Measurements from ENCODE around the gene LCLAT1.
"Not testable (repeated sequence)": the region's sequence is repeated elsewhere in the genome, so short reads cannot be mapped to it uniquely, and the experiment has no call there.

LCLAT1 gene

GRCh38 chr2:30492185-30492584 lies 45.1 kb downstream of the LCLAT1 start:
- no peak for DNase-seq

GRCh38 chr2:30492619-30493018 lies 45.6 kb downstream of the LCLAT1 start:
- DNase-seq, result no peak

DNA sequence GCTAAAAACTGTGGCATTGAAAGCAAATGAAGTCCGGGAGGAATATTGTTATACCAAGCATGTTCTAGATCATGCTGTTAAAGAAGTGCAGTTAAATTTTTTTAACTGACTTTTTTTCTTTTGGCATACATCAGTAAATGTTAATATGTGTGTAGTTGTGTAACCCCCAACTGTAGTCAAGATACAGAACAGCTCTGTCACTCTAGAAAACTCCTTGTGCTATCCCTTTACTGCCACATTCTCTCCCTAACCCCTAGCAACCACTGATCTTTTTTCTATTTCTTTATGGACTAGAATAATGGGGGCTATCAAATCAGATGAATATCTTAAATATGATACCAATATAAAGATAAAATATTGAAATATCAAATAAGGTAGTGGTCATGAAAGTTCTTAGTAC lies 46.4 kb downstream of the LCLAT1 start:
- DNase-seq, result no peak

GRCh38 chr2:30495896-30496295 lies 48.9 kb downstream of the LCLAT1 start:
- not testable (repeated sequence) for DNase-seq

GRCh38 chr2:30499681-30500080 lies 52.6 kb downstream of the LCLAT1 start:
- DNase-seq, result no peak

DNA sequence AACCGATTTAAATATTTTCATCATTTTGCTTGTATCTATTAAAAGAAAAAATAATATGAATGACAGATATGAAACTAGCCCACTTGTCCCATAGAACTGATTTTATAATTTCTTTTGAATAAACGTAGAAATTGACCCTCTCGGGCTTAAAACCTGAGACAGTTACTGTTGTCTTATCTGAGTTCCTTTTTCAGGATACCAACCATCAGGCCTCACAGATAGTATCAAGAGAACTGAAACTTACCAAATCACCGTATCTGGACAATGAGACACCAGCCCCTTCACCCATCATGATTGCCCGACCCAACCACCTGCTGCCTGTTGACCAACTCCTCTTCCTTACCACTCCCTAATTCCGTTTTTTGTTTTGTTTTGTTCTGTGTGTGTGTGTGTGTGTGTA lies 53.7 kb downstream of the LCLAT1 start:
- no peak for DNase-seq

- DNase-seq, result no peak
Observed at GRCh38 chr2:30502310-30502709, 55.3 kb downstream of the LCLAT1 start.

DNA sequence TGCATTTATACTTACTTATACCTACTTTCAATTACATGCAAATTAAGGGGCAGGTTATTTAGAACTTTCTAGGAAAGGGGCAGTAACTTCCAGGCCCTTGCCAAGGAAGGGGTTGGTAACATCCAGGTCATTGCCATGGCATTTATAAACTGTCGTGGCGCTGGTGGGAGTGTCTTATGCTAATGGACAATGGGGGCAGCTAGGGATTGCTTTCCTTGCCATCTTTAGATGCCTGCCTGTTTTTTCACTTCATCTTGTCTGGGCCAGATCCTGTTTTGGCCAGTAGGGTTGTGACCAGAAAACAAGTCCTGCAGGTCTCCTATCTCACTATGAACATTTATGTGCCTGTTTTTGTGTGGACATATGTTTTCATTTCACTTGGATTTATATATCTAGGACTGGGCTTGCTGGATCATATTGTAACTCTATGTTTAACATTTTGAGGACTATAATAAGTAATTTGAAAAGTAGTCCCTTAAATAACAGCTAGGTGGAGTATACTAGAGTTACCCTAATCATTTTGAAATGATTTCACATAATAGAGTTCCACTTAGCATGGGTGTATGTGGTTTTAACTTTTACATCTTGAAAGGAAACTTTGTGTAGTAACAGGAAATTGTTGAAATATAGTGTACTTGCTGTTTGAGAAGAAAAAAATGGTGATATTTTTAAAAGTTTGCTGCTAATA lies 56.1 kb downstream of the LCLAT1 start:
- DNase-seq, result no peak

GRCh38 chr2:30503695-30504052 lies 56.6 kb downstream of the LCLAT1 start:
- no peak for DNase-seq

DNA sequence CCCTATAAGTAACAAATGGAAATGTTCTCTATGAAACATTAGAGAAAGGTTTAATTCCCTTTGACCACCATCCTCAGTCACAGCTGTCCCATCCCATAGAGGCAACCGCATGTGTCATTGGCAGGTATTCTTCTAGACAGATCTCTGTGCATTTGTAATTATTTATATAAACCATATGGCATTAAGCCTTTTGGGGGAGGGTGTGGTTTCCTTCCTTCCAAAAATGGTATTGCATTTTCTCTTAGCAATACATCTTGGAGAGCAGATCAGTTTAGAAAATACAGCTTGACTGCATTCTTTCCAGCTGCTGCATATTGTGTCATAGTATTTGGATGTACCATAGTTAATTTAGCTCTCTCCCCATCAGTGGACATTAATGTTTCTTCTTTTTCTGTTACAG lies 57.7 kb downstream of the LCLAT1 start:
- no peak for DNase-seq

GRCh38 chr2:30505500-30506180 lies 58.6 kb downstream of the LCLAT1 start:
- no peak for DNase-seq

DNA sequence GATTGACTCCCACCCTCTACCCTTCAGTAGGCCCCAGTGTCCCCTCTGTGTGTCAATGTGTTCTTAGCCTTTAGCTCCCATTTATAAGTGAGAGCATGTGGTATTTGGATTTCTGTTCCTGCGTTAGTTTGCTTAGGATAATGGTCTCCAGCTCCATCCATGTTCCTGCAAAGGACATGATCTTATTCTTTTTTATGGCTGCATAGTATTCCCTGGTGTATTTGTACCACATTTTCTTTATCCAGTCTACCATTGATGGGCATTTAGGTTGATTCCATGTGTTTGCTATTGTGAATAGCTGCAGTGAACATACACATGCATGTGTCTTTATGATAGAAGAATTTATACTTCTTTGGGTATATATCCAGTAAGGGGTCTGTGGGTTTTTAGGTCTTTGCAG lies 60.4 kb downstream of the LCLAT1 start:
- DNase-seq, result not testable (repeated sequence)

GRCh38 chr2:30509716-30510115 lies 62.7 kb downstream of the LCLAT1 start:
- no peak for DNase-seq

- no peak for DNase-seq
Observed at GRCh38 chr2:30510409-30510808, 63.4 kb downstream of the LCLAT1 start.

DNA sequence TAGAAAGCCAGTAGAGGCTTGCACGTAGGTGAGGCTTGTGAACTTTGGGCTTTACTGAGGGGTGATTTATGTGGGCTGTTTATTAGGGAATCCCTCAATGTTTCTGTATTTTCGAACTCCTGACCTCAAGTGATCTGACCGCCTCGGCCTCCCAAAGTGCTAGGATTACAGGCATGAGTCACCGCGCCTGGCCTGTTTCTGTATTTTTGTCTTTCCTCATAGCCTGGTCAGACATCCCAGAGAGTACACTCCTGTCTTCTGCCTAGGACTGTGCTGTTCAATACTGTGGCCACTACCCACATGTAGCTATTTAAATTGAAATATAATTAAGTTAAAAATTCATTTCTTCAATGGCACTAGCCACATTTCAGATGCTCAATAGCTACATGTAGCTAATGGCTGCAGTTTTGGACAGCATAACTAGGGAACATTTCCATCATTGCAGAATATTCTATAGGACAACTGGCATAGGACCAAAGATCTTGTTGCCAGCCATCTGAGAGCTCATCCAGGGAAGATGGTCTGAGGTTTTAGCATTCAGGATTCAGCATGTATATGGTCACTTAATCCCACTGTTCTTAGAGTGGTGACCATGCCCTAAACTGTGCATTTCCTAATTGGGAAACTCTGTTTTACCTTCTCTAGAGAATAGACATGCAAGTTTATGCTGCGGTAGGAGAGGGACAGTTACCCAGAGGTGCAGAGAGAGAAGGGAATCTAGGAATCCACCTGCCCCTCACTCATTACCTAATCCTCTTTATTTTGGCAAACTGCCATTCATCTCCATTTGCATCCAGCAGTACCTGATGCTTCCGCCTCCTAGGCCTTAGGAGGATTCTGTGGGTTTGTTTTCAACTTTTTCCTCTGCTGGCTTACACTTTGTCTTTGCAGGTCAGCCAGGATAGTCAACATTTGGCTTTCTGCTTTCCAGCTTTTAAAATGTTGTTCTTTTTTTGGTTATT lies 64.4 kb downstream of the LCLAT1 start:
- DNase-seq, result no peak

DNA sequence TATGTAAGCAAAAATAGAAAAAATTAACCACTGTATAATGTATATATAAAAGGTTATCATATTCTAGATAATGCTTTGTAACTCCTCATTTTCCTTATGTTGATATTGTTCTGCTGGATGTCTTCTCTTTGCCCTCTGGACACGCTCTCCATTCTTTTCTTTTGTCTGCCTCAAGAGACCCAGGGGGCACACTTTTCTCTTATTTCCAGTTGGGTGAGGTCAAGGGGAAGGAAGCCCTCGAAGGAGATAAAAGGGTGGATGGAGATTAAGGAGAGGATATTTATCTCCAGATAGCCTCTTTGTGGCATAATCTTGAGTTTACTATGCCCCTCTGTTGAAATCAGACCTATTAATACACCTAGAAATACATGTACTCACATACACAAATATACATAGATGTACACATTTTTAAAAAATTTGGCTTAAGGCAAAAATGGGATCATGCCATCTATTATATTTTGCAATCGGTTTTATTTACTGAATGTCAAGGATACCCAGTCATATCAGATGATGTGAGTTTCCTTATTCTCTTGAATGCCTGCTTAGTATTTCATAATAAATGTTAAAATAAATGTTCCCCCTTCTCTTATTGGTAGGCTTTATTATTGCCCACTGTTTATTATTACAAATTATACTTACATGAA lies 65.3 kb downstream of the LCLAT1 start:
- no peak for DNase-seq

- not testable (repeated sequence) for DNase-seq
Observed at GRCh38 chr2:30513649-30514048, 66.6 kb downstream of the LCLAT1 start.

GRCh38 chr2:30514134-30514847 lies 67.2 kb downstream of the LCLAT1 start:
- no peak for DNase-seq

GRCh38 chr2:30514848-30515435 lies 67.9 kb downstream of the LCLAT1 start:
- no peak for DNase-seq

DNA sequence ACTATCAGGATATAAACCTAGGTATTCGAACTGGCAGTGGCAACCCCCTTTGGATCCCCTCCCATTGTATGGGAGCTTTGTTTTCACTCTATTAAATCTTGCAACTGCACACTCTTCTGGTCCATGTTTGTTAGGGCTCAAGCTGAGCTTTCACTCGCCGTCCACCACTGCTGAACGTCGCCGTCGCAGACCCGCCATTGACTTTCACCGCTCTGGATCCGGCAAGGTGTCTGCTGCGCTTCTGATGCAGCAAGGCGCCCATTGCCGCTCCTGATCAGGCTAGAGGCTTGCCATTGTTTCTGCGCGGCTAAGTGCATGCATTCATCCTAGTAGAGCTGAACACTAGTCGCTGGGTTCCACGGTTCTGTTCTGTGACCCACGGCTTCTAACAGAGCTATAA lies 69.1 kb downstream of the LCLAT1 start:
- DNase-seq, result no peak

GRCh38 chr2:30519796-30520195 lies 72.8 kb downstream of the LCLAT1 start:
- no peak for DNase-seq

DNA sequence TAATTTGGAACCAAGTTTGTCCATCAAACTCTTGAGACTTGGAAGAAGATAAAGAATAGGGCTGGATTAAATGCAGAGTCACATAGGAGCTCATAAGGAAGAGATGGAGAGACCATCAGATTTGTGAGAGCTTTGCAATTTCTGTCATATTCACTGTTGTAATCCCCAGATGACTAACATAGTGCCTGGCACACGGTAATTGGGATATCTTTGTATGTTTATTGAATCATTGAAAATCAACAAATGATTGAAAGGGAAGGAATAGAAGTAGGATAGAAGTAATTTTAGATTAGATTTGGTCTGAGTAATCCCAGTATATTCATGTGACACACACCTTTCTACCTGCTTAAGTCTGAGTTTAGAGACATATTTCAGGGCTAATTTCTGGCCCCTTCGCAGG lies 75.4 kb downstream of the LCLAT1 start:
- DNase-seq, result no peak

All from stimulated activated CD8-positive, alpha-beta memory T cell treated with anti-CD3 and anti-CD28 coated beads, Interleukin-4, amount 100 ng/mL, for 48 hours (primary cell).